Mucosa of descending colon (tissue), 3 donors: ENCODE measurements around the gene C14orf132. TPM values are rescaled to one million over a fixed set of nuclear protein-coding genes. Genes with fewer than 3 reads are reported as not detected.

Source experiments
- ATAC-seq: fragments of 200-7000 bp; cut with Tn5 transposase; one replicate; pipeline ENCODE4 v1.9.1; 2020; ENCODE audit warnings: mild to moderate bottlenecking, moderate library complexity
- DNase-seq, 3 donors: peaks; one replicate each; pipeline ENCODE4 v3.0.0-alpha.2; 2020
- H3K36me3 ChIP-seq: fragments of 200-600 bp; one replicate; pipeline ENCODE4 v1.8.0; 2021; ENCODE audit warnings: low read depth, mild to moderate bottlenecking
- H3K4me1 ChIP-seq: fragments of 200-600 bp; one replicate; pipeline ENCODE4 v1.8.0; 2021; ENCODE audit warnings: low read depth, mild to moderate bottlenecking
- H3K4me3 ChIP-seq: fragments of 200-600 bp; one replicate; pipeline ENCODE4 v1.8.0; 2021; ENCODE audit warnings: mild to moderate bottlenecking
- H3K9me3 ChIP-seq: fragments of 200-600 bp; one replicate; pipeline ENCODE4 v1.8.0; 2021; ENCODE audit warnings: mild to moderate bottlenecking
- intact Hi-C, 2 donors: fragments of 100-400 bp; cut with DNase I in 1 of 2; cut with micrococcal nuclease in 1 of 2; formaldehyde crosslinking; loops; one replicate each; pipeline versions ENCODE4 v1.11.0 to v1.11.1; 2022; cut with DNase I, micrococcal nuclease
- total RNA-seq, 3 donors: library from RNA; stranded (reverse); fragmentation: NEBNext Ultra II Directional in 2 of 3; extraction: Animal tissue kit (Norgen Biotek cat#: 25700) in 2 of 3; gene quantifications; one replicate each; pipeline versions ENCODE4 v1.2.1 to v1.2.4, GENCODE V29; 2021 to 2023
- TF ChIP-seq, protein P1 (sequence below): fragments of 200-600 bp; IDR thresholded peaks from one replicate; pipeline ENCODE4 v1.8.0; 2022; ENCODE audit warnings: antibody characterized with exemption, mild to moderate bottlenecking
- donor health status: DM: no; HTN: no; CAD: no; lungs with moderate emphysema.
- donor health status: DM: no; HTN: no; CAD: no.
- donor health status: DM: no; HTN: yes; CAD: no.

The C14orf132 gene
- total RNA-seq, 3 donors from 2014 or later, result 1.8 to 21.8 (median 4.9) TPM

DNA sequence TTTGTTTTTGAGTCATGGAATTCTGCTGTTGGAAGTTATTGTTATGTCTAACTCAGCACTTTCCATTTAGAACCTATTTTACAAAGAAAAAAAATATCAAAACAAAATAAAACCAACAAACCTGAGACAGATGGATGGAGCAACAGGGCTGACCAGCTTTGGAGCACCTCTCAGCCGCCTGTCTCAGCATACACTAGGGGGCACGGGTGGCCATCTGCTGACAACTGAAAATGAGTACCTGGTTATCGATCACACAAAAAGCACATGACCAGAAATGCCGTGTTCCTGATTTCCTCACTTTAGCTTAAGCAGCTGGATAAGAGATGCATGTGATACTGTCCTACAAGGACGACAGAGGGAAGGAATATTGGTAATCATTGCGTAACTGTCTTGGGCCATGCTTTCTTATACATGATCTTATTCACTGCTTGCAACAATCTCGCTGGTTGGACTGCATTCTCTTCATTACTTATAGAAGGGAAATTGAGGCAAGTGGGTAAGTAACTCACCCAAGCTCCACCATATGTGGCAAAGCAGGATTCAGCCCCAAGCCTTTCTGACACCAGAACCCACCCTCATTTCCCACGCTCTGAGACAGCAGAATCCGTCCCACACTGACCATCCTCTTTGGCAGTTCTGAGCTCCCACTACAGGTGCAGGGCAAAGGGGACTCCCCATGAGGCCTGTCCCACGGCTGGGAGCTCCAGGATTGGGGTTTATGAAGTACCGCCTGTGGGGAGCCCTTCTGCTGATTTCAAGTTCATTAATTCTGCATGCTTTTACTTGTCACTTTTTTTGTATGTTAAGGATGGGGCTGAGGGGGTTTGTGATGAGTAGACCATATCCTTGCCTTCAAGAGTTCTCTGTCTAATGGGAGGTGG, 43.5 kb downstream of the C14orf132 start:
- TF ChIP-seq, protein P1, sequence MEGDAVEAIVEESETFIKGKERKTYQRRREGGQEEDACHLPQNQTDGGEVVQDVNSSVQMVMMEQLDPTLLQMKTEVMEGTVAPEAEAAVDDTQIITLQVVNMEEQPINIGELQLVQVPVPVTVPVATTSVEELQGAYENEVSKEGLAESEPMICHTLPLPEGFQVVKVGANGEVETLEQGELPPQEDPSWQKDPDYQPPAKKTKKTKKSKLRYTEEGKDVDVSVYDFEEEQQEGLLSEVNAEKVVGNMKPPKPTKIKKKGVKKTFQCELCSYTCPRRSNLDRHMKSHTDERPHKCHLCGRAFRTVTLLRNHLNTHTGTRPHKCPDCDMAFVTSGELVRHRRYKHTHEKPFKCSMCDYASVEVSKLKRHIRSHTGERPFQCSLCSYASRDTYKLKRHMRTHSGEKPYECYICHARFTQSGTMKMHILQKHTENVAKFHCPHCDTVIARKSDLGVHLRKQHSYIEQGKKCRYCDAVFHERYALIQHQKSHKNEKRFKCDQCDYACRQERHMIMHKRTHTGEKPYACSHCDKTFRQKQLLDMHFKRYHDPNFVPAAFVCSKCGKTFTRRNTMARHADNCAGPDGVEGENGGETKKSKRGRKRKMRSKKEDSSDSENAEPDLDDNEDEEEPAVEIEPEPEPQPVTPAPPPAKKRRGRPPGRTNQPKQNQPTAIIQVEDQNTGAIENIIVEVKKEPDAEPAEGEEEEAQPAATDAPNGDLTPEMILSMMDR, result no peak
- no peaks in the 10 kb centered on the region for H3K9me3 ChIP-seq
- DNase-seq (no peak), ATAC-seq (no peak)
- intact Hi-C loops, result no loop called here
- no peaks in the 10 kb centered on the region for H3K4me1 ChIP-seq
- H3K36me3 ChIP-seq, result no peaks in the 10 kb centered on the region
- H3K4me3 ChIP-seq, result no peak overlapping the region

DNA sequence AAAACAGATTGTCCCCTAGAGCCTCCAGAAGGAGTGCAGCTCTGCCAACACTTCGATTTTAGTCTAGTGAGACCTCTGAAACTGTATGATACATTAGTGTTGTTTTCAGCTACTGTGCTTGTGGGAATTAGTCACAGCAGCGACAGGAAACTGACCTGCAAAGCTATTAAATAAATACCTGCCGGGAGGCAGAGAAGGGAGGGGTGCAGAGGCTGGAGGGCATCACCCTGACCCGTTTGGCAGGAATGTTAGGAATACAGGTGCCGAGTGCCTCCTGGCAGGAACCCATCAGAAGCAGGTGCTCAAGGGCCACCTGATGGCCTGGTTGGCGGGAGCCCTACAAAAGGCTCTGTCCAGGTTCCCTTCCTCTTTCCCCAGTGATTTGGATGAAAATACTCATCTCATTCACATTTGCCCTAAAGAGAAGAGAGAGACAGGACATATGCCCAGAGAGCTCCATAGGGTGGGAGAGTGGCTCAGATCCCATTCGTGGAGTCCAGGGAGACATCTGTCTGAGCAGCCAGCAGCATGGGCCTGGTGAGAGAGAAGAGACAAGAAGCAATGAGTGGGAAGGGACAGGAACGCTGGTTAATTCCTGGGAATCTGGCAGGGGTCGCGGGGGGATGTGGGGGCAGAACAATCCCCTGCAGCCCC, 44.6 kb downstream of the C14orf132 start:
- no peak for DNase-seq
- ATAC-seq, result no peak
- H3K4me3 ChIP-seq, result no peak overlapping the region

DNA sequence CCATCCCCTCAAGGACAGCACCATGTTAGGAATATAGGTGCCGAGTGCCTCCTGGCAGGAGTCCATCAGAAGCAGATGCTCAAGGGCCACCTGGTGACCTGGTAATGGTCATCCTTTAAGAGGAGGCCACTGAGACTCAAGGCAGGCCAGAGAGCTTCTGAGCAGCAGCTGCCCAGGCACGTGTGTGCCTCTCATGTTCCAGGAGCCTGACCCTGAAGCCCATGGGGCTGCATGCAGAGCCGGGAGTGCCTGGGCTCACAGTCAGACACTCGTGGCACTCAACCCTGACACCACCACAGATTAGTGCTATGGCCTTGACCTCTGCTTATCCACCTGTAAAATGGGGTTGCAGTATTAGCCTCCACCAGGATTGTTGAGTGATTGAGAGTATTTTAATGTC, 45.6 kb downstream of the C14orf132 start:
- ATAC-seq, result no peak
- TF ChIP-seq, protein P1, result no peak
- intact Hi-C loops, result no loop called here
- no peak for DNase-seq
- no peaks in the 10 kb centered on the region for H3K4me1 ChIP-seq
- no peaks in the 10 kb centered on the region for H3K36me3 ChIP-seq
- no peak overlapping the region for H3K4me3 ChIP-seq
- H3K9me3 ChIP-seq, result no peaks in the 10 kb centered on the region

More for the DNA sequence above, 44.6 kb downstream of the C14orf132 start:
- Histone ChIP-seq H3K9me3 (no peaks in the 10 kb centered on the region), H3K4me1 (no peaks in the 10 kb centered on the region), H3K36me3 (no peaks in the 10 kb centered on the region)
- intact Hi-C loops, result no loop called here
- TF ChIP-seq, protein P1, result no peak

DNA sequence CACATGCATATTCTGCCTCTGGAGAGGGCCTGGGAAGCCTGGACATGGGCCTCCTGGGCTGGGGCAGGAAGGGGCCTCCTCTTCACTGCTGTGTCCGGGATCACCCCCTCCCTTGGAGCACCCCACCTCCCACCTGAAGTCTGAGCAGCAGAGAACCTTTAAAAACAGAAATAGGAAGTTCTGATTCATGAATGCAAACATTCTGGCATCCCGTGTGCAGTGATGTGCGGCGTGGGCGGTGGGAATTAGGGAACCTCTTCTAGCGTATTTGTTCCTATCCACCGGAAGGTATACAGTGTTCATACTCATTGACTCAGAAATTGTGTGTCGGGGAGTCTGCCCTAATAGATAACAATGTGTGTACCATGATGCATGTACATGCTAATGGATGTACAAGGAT, 46.2 kb downstream of the C14orf132 start:
- DNase-seq, result no peak
- Histone ChIP-seq H3K36me3 (no peaks in the 10 kb centered on the region), H3K4me1 (no peaks in the 10 kb centered on the region), H3K9me3 (no peaks in the 10 kb centered on the region), H3K4me3 (no peak overlapping the region)
- intact Hi-C loops, result no loop called here
- TF ChIP-seq, protein P1, result no peak
- ATAC-seq, result no peak

DNA sequence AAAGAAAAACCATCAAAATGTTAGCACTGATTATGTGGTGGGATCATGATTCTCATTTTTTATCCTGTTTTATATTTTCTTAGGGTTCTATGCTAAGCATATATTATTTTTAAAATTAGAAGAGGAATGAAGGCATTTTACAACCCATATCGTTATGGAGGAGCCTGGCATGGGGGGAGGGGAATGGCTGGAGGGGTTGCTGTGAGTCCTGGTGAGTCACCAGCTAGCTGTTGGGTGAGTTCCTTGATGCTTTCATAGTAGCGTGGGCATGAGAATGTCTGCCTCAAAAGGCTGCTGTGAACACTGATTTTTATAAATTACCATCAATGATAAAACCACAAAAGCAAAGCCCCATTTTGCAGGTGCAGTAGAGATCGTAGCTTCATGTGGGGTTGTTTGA, 46.9 kb downstream of the C14orf132 start:
- no peak overlapping the region for H3K4me3 ChIP-seq
- H3K4me1 ChIP-seq, result no peaks in the 10 kb centered on the region
- no peaks in the 10 kb centered on the region for H3K9me3 ChIP-seq
- intact Hi-C loops, result no loop called here
- H3K36me3 ChIP-seq, result no peaks in the 10 kb centered on the region
- TF ChIP-seq, protein P1, result no peak
- ATAC-seq (no peak), DNase-seq (no peak)
